GM12864 (cell line): Measurements from ENCODE around the gene MBP.
A peak's percentile ranks its signal among the peaks of the same experiment; 100 is the strongest.

Experiments used
- DNase-seq: peaks from one replicate; pipeline ENCODE4 v3.0.0-alpha.2; 2011; ENCODE audit warnings: low read depth
- H3K4me3 ChIP-seq: 2 replicates; pipeline ENCODE4 v1.5.1; 2011; ENCODE audit warnings: mild to moderate bottlenecking, low read depth, low read length, control low read depth
- TF ChIP-seq, protein P1 (sequence below): IDR thresholded peaks from 2 replicates; pipeline ENCODE4 v1.5.1; 2011; ENCODE audit warnings: low read depth, mild to moderate bottlenecking, moderate library complexity, low read length, control low read depth, inconsistent platforms; ENCODE audit errors: missing control alignments

MBP gene

DNA sequence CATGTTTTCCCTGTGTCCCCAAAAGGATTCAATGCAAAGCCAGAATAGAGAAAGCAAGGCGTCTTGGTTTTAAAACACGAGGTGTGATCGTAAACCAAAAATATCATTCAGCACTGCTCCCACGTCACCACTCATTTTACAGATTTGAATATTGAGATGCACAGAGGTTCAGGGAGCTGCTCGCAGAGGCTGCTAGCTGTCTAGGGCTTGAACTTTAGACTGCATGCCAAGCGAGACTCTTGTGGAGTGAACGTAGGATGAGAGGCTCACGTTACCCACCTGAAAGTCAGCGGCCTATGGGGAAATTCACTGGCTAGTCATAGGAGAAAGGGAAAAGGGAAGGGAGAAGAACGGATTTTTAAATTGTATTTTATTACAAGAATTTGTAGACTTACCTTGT, 130.1 kb downstream of the MBP start:
- TF ChIP-seq, protein P1, sequence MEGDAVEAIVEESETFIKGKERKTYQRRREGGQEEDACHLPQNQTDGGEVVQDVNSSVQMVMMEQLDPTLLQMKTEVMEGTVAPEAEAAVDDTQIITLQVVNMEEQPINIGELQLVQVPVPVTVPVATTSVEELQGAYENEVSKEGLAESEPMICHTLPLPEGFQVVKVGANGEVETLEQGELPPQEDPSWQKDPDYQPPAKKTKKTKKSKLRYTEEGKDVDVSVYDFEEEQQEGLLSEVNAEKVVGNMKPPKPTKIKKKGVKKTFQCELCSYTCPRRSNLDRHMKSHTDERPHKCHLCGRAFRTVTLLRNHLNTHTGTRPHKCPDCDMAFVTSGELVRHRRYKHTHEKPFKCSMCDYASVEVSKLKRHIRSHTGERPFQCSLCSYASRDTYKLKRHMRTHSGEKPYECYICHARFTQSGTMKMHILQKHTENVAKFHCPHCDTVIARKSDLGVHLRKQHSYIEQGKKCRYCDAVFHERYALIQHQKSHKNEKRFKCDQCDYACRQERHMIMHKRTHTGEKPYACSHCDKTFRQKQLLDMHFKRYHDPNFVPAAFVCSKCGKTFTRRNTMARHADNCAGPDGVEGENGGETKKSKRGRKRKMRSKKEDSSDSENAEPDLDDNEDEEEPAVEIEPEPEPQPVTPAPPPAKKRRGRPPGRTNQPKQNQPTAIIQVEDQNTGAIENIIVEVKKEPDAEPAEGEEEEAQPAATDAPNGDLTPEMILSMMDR: no peak

DNA sequence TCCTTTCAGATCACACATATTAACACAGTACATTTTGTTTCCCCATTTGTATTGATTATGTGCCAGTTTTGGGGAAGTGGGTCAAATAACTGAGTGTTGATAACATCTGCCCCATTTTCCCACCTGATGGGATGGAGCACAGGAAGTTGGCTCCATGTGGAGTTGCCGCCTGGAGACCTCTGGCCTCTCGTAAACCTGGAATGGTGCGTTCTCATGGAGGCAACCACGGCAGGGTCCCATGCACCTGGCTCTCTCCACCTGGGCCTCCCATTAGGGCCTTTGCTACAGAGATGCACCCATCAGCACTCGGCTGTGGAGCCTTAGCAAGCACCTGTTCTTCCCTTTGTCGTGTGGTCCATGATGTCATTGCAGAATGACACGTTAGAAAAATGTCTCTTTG, 130.6 kb downstream of the MBP start:
- H3K4me3 ChIP-seq: no peak overlapping the region
- DNase-seq: no peak
- TF ChIP-seq, protein P1: no peak

More for the DNA sequence above, 130.1 kb downstream of the MBP start:
- DNase-seq: no peak
- no peak overlapping the region for H3K4me3 ChIP-seq

DNA sequence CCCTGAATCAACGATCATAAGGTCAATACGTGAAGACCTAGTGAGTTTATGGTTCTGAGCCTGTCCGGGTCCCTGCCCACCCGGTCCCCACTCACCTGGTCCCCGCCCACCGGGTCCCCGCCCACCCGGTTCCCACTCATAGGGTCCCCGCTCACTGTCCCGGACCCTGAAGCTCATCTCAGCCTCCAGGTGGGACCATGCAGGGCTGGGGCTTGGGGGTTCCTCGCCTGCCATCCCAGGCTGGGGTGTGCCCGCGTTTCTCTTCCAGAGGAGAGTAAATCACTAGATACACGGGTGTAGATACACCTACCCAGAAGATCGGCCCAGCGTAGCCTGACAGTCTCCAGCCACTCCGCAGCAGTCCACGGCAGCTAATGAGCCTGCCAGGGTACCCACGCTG, 131.5 kb downstream of the MBP start:
- TF ChIP-seq, protein P1: no peak
- no peak for DNase-seq
- H3K4me3 ChIP-seq: no peak overlapping the region

DNA sequence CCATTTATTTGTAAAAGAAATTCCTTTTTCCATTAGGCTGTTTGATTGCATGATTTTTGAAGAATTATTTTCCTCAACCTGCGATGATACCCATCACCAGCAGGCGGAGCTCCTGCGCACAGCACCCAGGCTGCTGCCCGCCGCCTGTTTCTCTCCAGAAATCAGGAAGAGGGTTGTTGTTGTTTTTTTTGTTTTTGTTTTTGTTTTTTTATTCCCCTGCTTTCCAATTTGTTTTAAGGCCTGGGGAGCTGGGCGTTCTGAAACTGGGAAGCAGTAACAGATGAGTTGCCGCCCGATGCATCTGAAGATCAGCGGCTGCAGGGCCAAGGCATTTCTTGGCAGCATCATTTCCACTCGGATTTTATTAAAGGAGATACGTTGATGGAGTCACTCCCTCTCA, 132.1 kb downstream of the MBP start:
- H3K4me3 ChIP-seq: no peak overlapping the region
- TF ChIP-seq, protein P1: peak; percentile 96
- no peak for DNase-seq

DNA sequence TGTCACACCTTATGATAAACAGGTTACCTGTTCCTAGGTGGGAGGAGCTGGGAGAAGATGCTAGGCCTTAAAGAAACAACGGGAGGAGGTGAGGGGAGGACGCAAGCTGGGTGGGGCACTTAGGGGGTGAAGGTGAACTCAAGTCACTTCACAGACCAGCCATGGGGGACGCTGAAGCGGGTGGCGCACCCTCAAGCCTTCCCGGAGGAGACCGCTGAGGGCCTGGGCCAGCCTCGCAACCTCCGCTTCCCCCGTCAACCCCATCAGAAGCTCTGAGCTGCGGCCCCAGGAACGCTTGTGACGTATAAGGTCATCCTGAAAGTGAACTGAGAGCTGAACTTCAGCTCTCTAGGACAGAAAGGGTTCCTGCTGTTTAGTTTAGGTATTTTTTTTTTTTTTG, 133.5 kb downstream of the MBP start:
- no peak overlapping the region for H3K4me3 ChIP-seq
- TF ChIP-seq, protein P1: no peak
- DNase-seq: no peak

DNA sequence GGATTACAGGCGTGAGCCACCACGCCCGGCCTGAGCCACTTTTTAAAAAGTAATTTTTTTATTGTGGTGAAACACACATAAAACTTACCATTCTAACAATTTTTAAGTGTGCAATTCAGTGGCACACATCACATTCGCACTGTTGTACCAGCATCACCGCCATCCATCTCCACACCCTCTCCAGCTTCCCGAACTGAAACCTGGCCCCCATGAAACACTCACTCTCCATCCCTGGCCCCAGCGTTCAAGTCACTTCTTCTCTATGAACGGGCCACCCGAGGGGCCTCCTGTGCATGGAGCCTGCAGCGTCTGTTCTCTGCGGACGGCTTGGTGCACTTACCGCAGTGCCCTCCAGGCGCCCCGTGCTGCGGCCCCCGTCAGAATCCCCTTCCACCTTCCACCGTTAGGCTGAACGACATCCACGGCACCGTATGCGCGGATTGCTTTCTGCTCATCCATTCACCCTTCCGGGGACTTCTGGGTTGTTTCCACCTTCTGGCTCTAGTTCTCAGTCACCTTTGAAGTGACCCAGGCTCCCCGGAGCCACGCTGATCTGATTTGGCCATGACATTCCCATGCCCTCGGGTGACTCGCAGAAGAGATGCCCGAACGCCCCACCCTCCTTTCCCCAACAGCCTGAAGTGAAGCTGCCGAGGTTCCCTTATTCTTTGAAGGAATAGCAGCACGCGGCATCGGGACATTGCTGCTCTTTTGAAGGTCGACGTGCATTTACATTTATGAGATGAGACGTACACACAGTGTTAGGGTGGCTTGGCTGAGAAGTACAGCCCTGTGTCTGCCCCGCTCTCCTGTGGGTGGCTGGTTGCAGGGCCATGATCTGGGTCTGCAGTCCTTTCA, 134.4 kb downstream of the MBP start:
- TF ChIP-seq, protein P1: no peak
- no peak for DNase-seq
- H3K4me3 ChIP-seq: no peak overlapping the region

DNA sequence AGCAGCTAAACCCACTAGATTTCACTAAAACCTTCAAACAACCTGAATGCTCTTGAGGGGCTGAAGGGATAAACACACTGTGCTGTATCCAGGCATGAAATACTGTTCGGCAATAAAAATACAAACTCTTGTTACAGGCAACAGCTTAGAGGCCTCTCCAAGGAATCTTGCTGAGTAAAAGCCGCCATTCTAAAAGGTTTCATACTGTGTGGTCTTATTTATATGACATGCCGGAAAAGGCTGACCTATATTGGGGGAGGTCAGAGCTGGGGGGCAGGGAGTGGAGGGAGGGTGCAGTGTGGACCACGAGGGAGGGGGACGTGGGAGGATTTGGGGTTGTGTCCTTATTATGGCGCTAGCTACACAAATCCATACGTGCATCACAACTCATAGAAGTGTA, 136.2 kb downstream of the MBP start:
- TF ChIP-seq, protein P1: no peak
- no peak overlapping the region for H3K4me3 ChIP-seq
- no peak for DNase-seq
